ENCODE data around the gene AQP10.

DNA sequence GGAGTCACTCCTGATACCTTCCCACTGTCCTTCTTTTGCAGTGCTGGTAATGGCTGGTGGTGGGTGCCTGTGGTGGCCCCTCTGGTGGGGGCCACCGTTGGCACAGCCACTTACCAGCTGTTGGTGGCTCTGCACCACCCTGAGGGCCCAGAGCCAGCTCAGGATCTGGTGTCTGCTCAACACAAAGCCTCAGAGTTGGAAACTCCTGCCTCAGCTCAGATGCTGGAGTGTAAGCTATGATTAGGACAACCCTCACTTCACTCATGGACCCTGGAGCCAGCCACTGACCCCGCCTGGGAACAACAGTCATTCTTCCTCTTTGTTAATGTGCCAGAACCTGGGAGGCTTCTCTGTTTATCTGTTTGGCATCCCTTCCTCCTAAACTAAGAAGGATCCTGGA lies 3.3 kb downstream of the AQP10 start:
- TF ChIP-seq, protein P1, sequence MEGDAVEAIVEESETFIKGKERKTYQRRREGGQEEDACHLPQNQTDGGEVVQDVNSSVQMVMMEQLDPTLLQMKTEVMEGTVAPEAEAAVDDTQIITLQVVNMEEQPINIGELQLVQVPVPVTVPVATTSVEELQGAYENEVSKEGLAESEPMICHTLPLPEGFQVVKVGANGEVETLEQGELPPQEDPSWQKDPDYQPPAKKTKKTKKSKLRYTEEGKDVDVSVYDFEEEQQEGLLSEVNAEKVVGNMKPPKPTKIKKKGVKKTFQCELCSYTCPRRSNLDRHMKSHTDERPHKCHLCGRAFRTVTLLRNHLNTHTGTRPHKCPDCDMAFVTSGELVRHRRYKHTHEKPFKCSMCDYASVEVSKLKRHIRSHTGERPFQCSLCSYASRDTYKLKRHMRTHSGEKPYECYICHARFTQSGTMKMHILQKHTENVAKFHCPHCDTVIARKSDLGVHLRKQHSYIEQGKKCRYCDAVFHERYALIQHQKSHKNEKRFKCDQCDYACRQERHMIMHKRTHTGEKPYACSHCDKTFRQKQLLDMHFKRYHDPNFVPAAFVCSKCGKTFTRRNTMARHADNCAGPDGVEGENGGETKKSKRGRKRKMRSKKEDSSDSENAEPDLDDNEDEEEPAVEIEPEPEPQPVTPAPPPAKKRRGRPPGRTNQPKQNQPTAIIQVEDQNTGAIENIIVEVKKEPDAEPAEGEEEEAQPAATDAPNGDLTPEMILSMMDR (conservative IDR thresholded peaks at IDR 0.05) = no peak
- TF ChIP-seq EZH2 (IDR thresholded peaks at IDR 0.05; ENCODE audit: low read depth) = no peak

Data from PC-9 (cell line).